WTC11 (cell line): ENCODE results near the gene FIGNL2. TPM values are rescaled to one million over a fixed set of nuclear protein-coding genes. Genes with fewer than 3 reads are reported as not detected.

Experiments used
- ATAC-seq: fragments of 200-7000 bp; cut with Tn5 transposase; 2 replicates; pipeline ENCODE4 v1.10.0; 2021; ENCODE audit warnings: mild to moderate bottlenecking, moderate library complexity
- CTCF ChIA-PET: fragments of 300-600 bp; sonication (Branson Sonifier 250); formaldehyde crosslinking; loops from one replicate; lab custom pipeline; 2021; ENCODE audit warnings: antibody characterized with exemption; lab: Charles Lee
- POLR2A ChIA-PET: fragments of 350-600 bp; sonication (Branson Sonifier 250); formaldehyde crosslinking; loops from one replicate; lab custom pipeline; 2021; ENCODE audit warnings: antibody characterized with exemption; lab: Charles Lee
- DNase-seq: peaks from one replicate; pipeline ENCODE4 v3.0.0; 2021; ENCODE audit warnings: low spot score
- H3K27ac Mint-ChIP-seq: 2 replicates; pipeline ENCODE4 v1.8.0; 2021; ENCODE audit warnings: mixed read lengths
- H3K27me3 Mint-ChIP-seq: 2 replicates; pipeline ENCODE4 v1.8.0; 2021; ENCODE audit warnings: low read depth, mild to moderate bottlenecking, moderate library complexity, mixed read lengths
- H3K36me3 Mint-ChIP-seq: 2 replicates; pipeline ENCODE4 v1.8.0; 2021; ENCODE audit warnings: mixed read lengths
- H3K4me1 Mint-ChIP-seq: 2 replicates; pipeline ENCODE4 v1.8.0; 2022; ENCODE audit warnings: mixed read lengths
- H3K4me3 Mint-ChIP-seq: 2 replicates; pipeline ENCODE4 v1.8.0; 2021; ENCODE audit warnings: mild to moderate bottlenecking, moderate library complexity, mixed read lengths
- H3K9me3 Mint-ChIP-seq: 2 replicates; pipeline ENCODE4 v1.8.0; 2021; ENCODE audit warnings: mixed read lengths
- ELF4 ChIP-seq: sonication (generic); formaldehyde crosslinking; IDR thresholded peaks from 2 replicates; pipeline ENCODE4 v1.8.1; 2022; ENCODE audit warnings: low read depth, mild to moderate bottlenecking, moderate library complexity, missing genetic modification reagents
- FOXP1 ChIP-seq: sonication (generic); formaldehyde crosslinking; IDR thresholded peaks from 2 replicates; pipeline ENCODE4 v1.8.0; 2022; ENCODE audit warnings: missing genetic modification reagents, mild to moderate bottlenecking, moderate library complexity, borderline replicate concordance
- IRF2 ChIP-seq: sonication (generic); formaldehyde crosslinking; IDR thresholded peaks from 2 replicates; pipeline ENCODE4 v1.8.0; 2022; ENCODE audit warnings: low read depth, missing genetic modification reagents, borderline replicate concordance
- KAT7 ChIP-seq: sonication (generic); formaldehyde crosslinking; IDR thresholded peaks from 2 replicates; pipeline ENCODE4 v1.8.1; 2023; ENCODE audit warnings: missing genetic modification reagents, mild to moderate bottlenecking, borderline replicate concordance
- NFYB ChIP-seq: sonication (generic); formaldehyde crosslinking; conservative IDR thresholded peaks from 2 replicates; pipeline ENCODE4 v1.8.0; 2022; ENCODE audit warnings: low read depth, missing genetic modification reagents
- SOX15 ChIP-seq: fragments of 250-450 bp; sonication (Bioruptor Pico); IDR thresholded peaks from 2 replicates; pipeline ENCODE4 v1.9.0; 2021; ENCODE audit warnings: mild to moderate bottlenecking
- ZBTB21 ChIP-seq: sonication (generic); formaldehyde crosslinking; IDR thresholded peaks from 2 replicates; pipeline ENCODE4 v1.8.1; 2023; ENCODE audit warnings: mild to moderate bottlenecking, missing genetic modification reagents, borderline replicate concordance
- ZNF121 ChIP-seq: sonication (generic); formaldehyde crosslinking; IDR thresholded peaks from 2 replicates; pipeline ENCODE4 v1.8.0; 2023; ENCODE audit warnings: missing genetic modification reagents
- ZNF138 ChIP-seq: sonication (generic); formaldehyde crosslinking; conservative IDR thresholded peaks from 2 replicates; pipeline ENCODE4 v1.8.1; 2022; ENCODE audit warnings: mild to moderate bottlenecking, moderate library complexity, missing genetic modification reagents
- ZNF317 ChIP-seq: sonication (generic); formaldehyde crosslinking; IDR thresholded peaks from 2 replicates; pipeline ENCODE4 v1.8.1; 2023; ENCODE audit warnings: low read depth, mild to moderate bottlenecking, moderate library complexity, missing genetic modification reagents, borderline replicate concordance
- ZNF416 ChIP-seq: fragments of 250-450 bp; sonication (Bioruptor Pico); IDR thresholded peaks from 2 replicates; pipeline ENCODE4 v1.9.0; 2021; ENCODE audit warnings: mild to moderate bottlenecking, inconsistent platforms
- total RNA-seq: library from RNA; stranded (reverse); gene quantifications from 3 replicates; pipeline ENCODE4 v1.2.3, GENCODE V29; 2021
- TF ChIP-seq, protein P1 (sequence below): sonication (generic); formaldehyde crosslinking; IDR thresholded peaks from 2 replicates; pipeline ENCODE4 v1.8.1; 2022; ENCODE audit warnings: low read depth, mild to moderate bottlenecking, moderate library complexity, missing genetic modification reagents, borderline replicate concordance
- TF ChIP-seq, protein P2 (sequence below): sonication (generic); formaldehyde crosslinking; IDR thresholded peaks from 2 replicates; pipeline ENCODE4 v1.8.0; 2022; ENCODE audit warnings: missing genetic modification reagents
- TF ChIP-seq, protein P3 (sequence below): sonication (generic); formaldehyde crosslinking; IDR thresholded peaks from 2 replicates; pipeline ENCODE4 v1.8.1; 2023; ENCODE audit warnings: mild to moderate bottlenecking, missing genetic modification reagents, moderate library complexity
- TF ChIP-seq, protein P4 (sequence below): sonication (generic); formaldehyde crosslinking; IDR thresholded peaks from 2 replicates; pipeline ENCODE4 v1.8.1; 2023; ENCODE audit warnings: mild to moderate bottlenecking, missing genetic modification reagents
- TF ChIP-seq, protein P5 (sequence below): sonication (generic); formaldehyde crosslinking; conservative IDR thresholded peaks from 2 replicates; pipeline ENCODE4 v1.8.1; 2022; ENCODE audit warnings: mild to moderate bottlenecking, missing genetic modification reagents
- TF ChIP-seq, protein P6 (sequence below): sonication (generic); formaldehyde crosslinking; IDR thresholded peaks from 2 replicates; pipeline ENCODE4 v1.8.1; 2022; ENCODE audit warnings: low read depth, missing genetic modification reagents, borderline replicate concordance
- TF ChIP-seq, protein P7 (sequence below): sonication (generic); formaldehyde crosslinking; IDR thresholded peaks from 2 replicates; pipeline ENCODE4 v1.8.1; 2023; ENCODE audit warnings: mild to moderate bottlenecking, missing genetic modification reagents, moderate library complexity
- TF ChIP-seq, protein P8 (sequence below): sonication (generic); formaldehyde crosslinking; IDR thresholded peaks from 2 replicates; pipeline ENCODE4 v1.8.0; 2023; ENCODE audit warnings: missing genetic modification reagents

The FIGNL2 gene
- total RNA-seq, 1 experiment from 2014 or later: 9.9 TPM

DNA sequence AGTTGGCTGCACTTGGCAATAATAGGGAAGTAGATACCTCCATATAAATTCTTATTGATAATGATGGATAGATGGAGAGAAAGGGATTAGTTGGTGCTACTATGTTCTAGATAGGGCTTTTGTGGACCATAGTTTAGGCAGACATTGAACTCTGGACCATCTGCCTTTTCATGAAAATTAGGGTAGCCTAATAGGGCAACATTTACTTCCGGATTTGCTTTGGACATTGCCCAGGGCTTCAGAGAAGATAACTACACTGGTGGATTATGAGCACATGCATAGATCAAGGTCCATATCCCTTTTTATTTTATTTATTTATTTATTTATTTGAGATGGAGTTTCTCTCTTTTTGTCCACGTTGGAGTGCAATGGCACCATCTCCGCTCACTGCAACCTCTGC is 70.5 kb downstream of the FIGNL2 start:
- Mint-ChIP-seq H3K4me1 (no peaks in the 10 kb centered on the region), H3K9me3 (peaks cover 7% of the 10 kb centered on the region), H3K27me3 (no peaks in the 10 kb centered on the region), H3K36me3 (peaks cover 15% of the 10 kb centered on the region), H3K4me3 (no peak overlapping the region), H3K27ac (no peak overlapping the region)
- ChIA-PET CTCF (no interaction called here), POLR2A (no interaction called here)
- TF ChIP-seq, protein P1, sequence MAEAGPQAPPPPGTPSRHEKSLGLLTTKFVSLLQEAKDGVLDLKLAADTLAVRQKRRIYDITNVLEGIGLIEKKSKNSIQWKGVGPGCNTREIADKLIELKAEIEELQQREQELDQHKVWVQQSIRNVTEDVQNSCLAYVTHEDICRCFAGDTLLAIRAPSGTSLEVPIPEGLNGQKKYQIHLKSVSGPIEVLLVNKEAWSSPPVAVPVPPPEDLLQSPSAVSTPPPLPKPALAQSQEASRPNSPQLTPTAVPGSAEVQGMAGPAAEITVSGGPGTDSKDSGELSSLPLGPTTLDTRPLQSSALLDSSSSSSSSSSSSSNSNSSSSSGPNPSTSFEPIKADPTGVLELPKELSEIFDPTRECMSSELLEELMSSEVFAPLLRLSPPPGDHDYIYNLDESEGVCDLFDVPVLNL (CRISPR knock-in tag): no peak
- TF ChIP-seq SOX15 (CRISPR knock-in tag) (no peak), ZNF121 (no peak), ELF4 (CRISPR knock-in tag) (no peak), ZNF317 (CRISPR knock-in tag) (no peak), IRF2 (CRISPR knock-in tag) (no peak), ZBTB21 (CRISPR knock-in tag) (no peak), ZNF138 (CRISPR knock-in tag) (no peak), ZNF416 (CRISPR knock-in tag) (no peak), KAT7 (CRISPR knock-in tag) (no peak), NFYB (CRISPR knock-in tag) (no peak), FOXP1 (CRISPR knock-in tag) (no peak)
- TF ChIP-seq, protein P2, sequence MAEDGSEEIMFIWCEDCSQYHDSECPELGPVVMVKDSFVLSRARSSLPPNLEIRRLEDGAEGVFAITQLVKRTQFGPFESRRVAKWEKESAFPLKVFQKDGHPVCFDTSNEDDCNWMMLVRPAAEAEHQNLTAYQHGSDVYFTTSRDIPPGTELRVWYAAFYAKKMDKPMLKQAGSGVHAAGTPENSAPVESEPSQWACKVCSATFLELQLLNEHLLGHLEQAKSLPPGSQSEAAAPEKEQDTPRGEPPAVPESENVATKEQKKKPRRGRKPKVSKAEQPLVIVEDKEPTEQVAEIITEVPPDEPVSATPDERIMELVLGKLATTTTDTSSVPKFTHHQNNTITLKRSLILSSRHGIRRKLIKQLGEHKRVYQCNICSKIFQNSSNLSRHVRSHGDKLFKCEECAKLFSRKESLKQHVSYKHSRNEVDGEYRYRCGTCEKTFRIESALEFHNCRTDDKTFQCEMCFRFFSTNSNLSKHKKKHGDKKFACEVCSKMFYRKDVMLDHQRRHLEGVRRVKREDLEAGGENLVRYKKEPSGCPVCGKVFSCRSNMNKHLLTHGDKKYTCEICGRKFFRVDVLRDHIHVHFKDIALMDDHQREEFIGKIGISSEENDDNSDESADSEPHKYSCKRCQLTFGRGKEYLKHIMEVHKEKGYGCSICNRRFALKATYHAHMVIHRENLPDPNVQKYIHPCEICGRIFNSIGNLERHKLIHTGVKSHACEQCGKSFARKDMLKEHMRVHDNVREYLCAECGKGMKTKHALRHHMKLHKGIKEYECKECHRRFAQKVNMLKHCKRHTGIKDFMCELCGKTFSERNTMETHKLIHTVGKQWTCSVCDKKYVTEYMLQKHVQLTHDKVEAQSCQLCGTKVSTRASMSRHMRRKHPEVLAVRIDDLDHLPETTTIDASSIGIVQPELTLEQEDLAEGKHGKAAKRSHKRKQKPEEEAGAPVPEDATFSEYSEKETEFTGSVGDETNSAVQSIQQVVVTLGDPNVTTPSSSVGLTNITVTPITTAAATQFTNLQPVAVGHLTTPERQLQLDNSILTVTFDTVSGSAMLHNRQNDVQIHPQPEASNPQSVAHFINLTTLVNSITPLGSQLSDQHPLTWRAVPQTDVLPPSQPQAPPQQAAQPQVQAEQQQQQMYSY: no peak
- TF ChIP-seq, protein P3, sequence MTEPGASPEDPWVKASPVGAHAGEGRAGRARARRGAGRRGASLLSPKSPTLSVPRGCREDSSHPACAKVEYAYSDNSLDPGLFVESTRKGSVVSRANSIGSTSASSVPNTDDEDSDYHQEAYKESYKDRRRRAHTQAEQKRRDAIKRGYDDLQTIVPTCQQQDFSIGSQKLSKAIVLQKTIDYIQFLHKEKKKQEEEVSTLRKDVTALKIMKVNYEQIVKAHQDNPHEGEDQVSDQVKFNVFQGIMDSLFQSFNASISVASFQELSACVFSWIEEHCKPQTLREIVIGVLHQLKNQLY (CRISPR knock-in tag): no peak
- TF ChIP-seq, protein P4, sequence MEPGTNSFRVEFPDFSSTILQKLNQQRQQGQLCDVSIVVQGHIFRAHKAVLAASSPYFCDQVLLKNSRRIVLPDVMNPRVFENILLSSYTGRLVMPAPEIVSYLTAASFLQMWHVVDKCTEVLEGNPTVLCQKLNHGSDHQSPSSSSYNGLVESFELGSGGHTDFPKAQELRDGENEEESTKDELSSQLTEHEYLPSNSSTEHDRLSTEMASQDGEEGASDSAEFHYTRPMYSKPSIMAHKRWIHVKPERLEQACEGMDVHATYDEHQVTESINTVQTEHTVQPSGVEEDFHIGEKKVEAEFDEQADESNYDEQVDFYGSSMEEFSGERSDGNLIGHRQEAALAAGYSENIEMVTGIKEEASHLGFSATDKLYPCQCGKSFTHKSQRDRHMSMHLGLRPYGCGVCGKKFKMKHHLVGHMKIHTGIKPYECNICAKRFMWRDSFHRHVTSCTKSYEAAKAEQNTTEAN: no peak
- TF ChIP-seq, protein P5, sequence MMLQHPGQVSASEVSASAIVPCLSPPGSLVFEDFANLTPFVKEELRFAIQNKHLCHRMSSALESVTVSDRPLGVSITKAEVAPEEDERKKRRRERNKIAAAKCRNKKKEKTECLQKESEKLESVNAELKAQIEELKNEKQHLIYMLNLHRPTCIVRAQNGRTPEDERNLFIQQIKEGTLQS (CRISPR knock-in tag): no peak
- TF ChIP-seq, protein P6, sequence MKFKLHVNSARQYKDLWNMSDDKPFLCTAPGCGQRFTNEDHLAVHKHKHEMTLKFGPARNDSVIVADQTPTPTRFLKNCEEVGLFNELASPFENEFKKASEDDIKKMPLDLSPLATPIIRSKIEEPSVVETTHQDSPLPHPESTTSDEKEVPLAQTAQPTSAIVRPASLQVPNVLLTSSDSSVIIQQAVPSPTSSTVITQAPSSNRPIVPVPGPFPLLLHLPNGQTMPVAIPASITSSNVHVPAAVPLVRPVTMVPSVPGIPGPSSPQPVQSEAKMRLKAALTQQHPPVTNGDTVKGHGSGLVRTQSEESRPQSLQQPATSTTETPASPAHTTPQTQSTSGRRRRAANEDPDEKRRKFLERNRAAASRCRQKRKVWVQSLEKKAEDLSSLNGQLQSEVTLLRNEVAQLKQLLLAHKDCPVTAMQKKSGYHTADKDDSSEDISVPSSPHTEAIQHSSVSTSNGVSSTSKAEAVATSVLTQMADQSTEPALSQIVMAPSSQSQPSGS (CRISPR knock-in tag): no peak
- TF ChIP-seq, protein P7, sequence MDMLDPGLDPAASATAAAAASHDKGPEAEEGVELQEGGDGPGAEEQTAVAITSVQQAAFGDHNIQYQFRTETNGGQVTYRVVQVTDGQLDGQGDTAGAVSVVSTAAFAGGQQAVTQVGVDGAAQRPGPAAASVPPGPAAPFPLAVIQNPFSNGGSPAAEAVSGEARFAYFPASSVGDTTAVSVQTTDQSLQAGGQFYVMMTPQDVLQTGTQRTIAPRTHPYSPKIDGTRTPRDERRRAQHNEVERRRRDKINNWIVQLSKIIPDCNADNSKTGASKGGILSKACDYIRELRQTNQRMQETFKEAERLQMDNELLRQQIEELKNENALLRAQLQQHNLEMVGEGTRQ (CRISPR knock-in tag): no peak
- TF ChIP-seq, protein P8, sequence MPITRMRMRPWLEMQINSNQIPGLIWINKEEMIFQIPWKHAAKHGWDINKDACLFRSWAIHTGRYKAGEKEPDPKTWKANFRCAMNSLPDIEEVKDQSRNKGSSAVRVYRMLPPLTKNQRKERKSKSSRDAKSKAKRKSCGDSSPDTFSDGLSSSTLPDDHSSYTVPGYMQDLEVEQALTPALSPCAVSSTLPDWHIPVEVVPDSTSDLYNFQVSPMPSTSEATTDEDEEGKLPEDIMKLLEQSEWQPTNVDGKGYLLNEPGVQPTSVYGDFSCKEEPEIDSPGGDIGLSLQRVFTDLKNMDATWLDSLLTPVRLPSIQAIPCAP (CRISPR knock-in tag): no peak
- ATAC-seq (no peak), DNase-seq (no peak)
